CD4-positive, alpha-beta T cell (primary cell): ENCODE results near the gene BCAS1. TPM values are rescaled to one million over a fixed set of nuclear protein-coding genes. Genes with fewer than 3 reads are reported as not detected.

ENCODE experiments used
- ATAC-seq: fragments of 200-7000 bp; cut with Tn5 transposase; one replicate; pipeline ENCODE4 v1.10.0; 2022; ENCODE audit warnings: mild to moderate bottlenecking; ENCODE audit not compliant: poor library complexity
- CTCF ChIA-PET: fragments of 350-600 bp; sonication (Branson Sonifier 250); formaldehyde crosslinking; loops from one replicate; lab custom pipeline; 2021; ENCODE audit warnings: antibody characterized with exemption, inconsistent platforms; lab: Charles Lee
- POLR2A ChIA-PET: fragments of 350-600 bp; sonication (Branson Sonifier 250); formaldehyde crosslinking; loops from one replicate; lab custom pipeline; 2021; ENCODE audit warnings: antibody characterized with exemption, inconsistent platforms; lab: Charles Lee
- DNase-seq, 14 experiments: peaks; one replicate each; pipeline ENCODE4 v3.0.0-alpha.2; 2013 to 2020; ENCODE audit warnings: mixed read lengths in 2 of 14
- H3K27ac ChIP-seq, 2 donors: one replicate each; pipeline versions ENCODE4 v1.5.1 to v1.7.0; 2013; ENCODE audit warnings: low read length in 2 of 2, low read depth in 1 of 2, mild to moderate bottlenecking in 1 of 2
- H3K27me3 ChIP-seq, 2 experiments: 1 replicate in 1 of 2; 2 replicates in 1 of 2; pipeline versions ENCODE4 v1.6.1 to v1.7.0; 2013; ENCODE audit warnings: low read length in 2 of 2, control low read depth in 1 of 2, mild to moderate bottlenecking in 1 of 2, moderate library complexity in 1 of 2; ENCODE audit not compliant: insufficient read depth in 2 of 2, control insufficient read depth in 1 of 2
- H3K36me3 ChIP-seq: one replicate; pipeline ENCODE4 v1.6.1; 2013; ENCODE audit warnings: low read length, control low read depth; ENCODE audit not compliant: insufficient read depth
- H3K4me1 ChIP-seq: one replicate; pipeline ENCODE4 v1.6.1; 2013; ENCODE audit warnings: low read length, control low read depth; ENCODE audit not compliant: insufficient read depth
- H3K4me3 ChIP-seq: one replicate; pipeline ENCODE4 v1.5.1; 2013; ENCODE audit warnings: mild to moderate bottlenecking, low read length, moderate library complexity
- H3K9me3 ChIP-seq, 2 experiments: 1 replicate in 1 of 2; 2 replicates in 1 of 2; pipeline versions ENCODE4 v1.6.1 to v1.7.0; 2013; ENCODE audit warnings: low read length in 2 of 2, mild to moderate bottlenecking in 2 of 2, control low read depth in 1 of 2, moderate library complexity in 1 of 2; ENCODE audit not compliant: control insufficient read depth in 1 of 2, insufficient read depth in 1 of 2
- H3K27ac Mint-ChIP-seq: one replicate; pipeline ENCODE4 v1.8.0; 2020; ENCODE audit warnings: mixed read lengths
- H3K27me3 Mint-ChIP-seq: one replicate; pipeline ENCODE4 v1.8.0; 2021; ENCODE audit warnings: mixed read lengths
- H3K36me3 Mint-ChIP-seq: one replicate; pipeline ENCODE4 v1.8.0; 2021; ENCODE audit warnings: low read depth, mixed read lengths
- H3K4me1 Mint-ChIP-seq: one replicate; pipeline ENCODE4 v1.8.0; 2021; ENCODE audit warnings: low read depth, mixed read lengths
- H3K4me3 Mint-ChIP-seq: one replicate; pipeline ENCODE4 v1.8.0; 2020; ENCODE audit warnings: mild to moderate bottlenecking, mixed read lengths
- H3K9me3 Mint-ChIP-seq: one replicate; pipeline ENCODE4 v1.8.0; 2020; ENCODE audit warnings: mixed read lengths
- CTCF ChIP-seq: fragments of 200-600 bp; IDR thresholded peaks from one replicate; pipeline ENCODE4 v1.8.0; 2022; ENCODE audit warnings: antibody characterized with exemption, mild to moderate bottlenecking
- intact Hi-C, 2 experiments: fragments of 100-400 bp; cut with DNase I in 1 of 2; cut with micrococcal nuclease in 1 of 2; formaldehyde crosslinking; loops; one replicate each; pipeline versions ENCODE4 v1.15.1 to v1.9.0; 2023 to 2025; cut with DNase I, micrococcal nuclease
- total RNA-seq, 174 experiments: library from RNA in 2 of 174; stranded (reverse) in 2 of 174; gene quantifications; one replicate each; pipeline ENCODE4 v1.2.3 and lab custom pipeline; 2021 to 2026

Gene BCAS1
- total RNA-seq, 2 experiments from 2014 or later, result 0.20 to 0.27 TPM

- H3K4me3 Mint-ChIP-seq, result no peak overlapping the region
- H3K27me3 Mint-ChIP-seq, result peaks cover 6% of the 10 kb centered on the region
- ChIA-PET POLR2A (no interaction called here), CTCF (no interaction called here)
- intact Hi-C loops, result no loop called here
- DNase-seq (no peak), ATAC-seq (no peak)
- Histone ChIP-seq H3K27me3 (no peaks in the 10 kb centered on the region), H3K36me3 (no peaks in the 10 kb centered on the region), H3K9me3 (no peaks in the 10 kb centered on the region), H3K4me3 (no peak overlapping the region), H3K27ac (no peak overlapping the region), H3K4me1 (no peaks in the 10 kb centered on the region)
- no peaks in the 10 kb centered on the region for H3K4me1 Mint-ChIP-seq
- no peaks in the 10 kb centered on the region for H3K9me3 Mint-ChIP-seq
- H3K27ac Mint-ChIP-seq, result no peak overlapping the region
- H3K36me3 Mint-ChIP-seq, result no peaks in the 10 kb centered on the region
- no peak for TF ChIP-seq CTCF
Measured at GRCh38 chr20:53967527-53967926, 102.9 kb downstream of the BCAS1 start.

- Mint-ChIP-seq H3K9me3 (no peaks in the 10 kb centered on the region), H3K4me1 (no peaks in the 10 kb centered on the region), H3K27me3 (peaks cover 6% of the 10 kb centered on the region), H3K36me3 (no peaks in the 10 kb centered on the region), H3K4me3 (no peak overlapping the region), H3K27ac (no peak overlapping the region)
- H3K4me3 ChIP-seq, result no peak overlapping the region
- no peak for TF ChIP-seq CTCF
- no peaks in the 10 kb centered on the region for H3K36me3 ChIP-seq
- peaks cover 0 to 1% of the 10 kb centered on the region in 2 experiments for H3K27me3 ChIP-seq
- H3K4me1 ChIP-seq, result no peaks in the 10 kb centered on the region
- H3K9me3 ChIP-seq, result no peaks in the 10 kb centered on the region
- H3K27ac ChIP-seq, result no peak overlapping the region
- ATAC-seq (no peak), DNase-seq (no peak)
- ChIA-PET CTCF (no interaction called here), POLR2A (no interaction called here)
- intact Hi-C loops, result no loop called here
Measured at GRCh38 chr20:53966774-53967398, 103.5 kb downstream of the BCAS1 start.

GRCh38 chr20:53964501-53965253, 105.7 kb downstream of the BCAS1 start:
- no peak for ATAC-seq
- Histone ChIP-seq H3K4me3 (no peak overlapping the region), H3K36me3 (no peaks in the 10 kb centered on the region), H3K27ac (no peak overlapping the region), H3K9me3 (no peaks in the 10 kb centered on the region), H3K27me3 (peaks cover 0 to 4% of the 10 kb centered on the region in 2 experiments), H3K4me1 (no peaks in the 10 kb centered on the region)
- no peaks in the 10 kb centered on the region for H3K36me3 Mint-ChIP-seq
- no peaks in the 10 kb centered on the region for H3K9me3 Mint-ChIP-seq
- H3K27ac Mint-ChIP-seq, result no peak overlapping the region
- no peak overlapping the region for H3K4me3 Mint-ChIP-seq
- H3K4me1 Mint-ChIP-seq, result no peaks in the 10 kb centered on the region
- CTCF ChIA-PET, result no interaction called here
- intact Hi-C loops, result no loop called here
- H3K27me3 Mint-ChIP-seq, result peaks cover 6% of the 10 kb centered on the region
- POLR2A ChIA-PET, result no interaction called here
- no peak for DNase-seq
- no peak for TF ChIP-seq CTCF
